Bronchial epithelial cell (primary cell): Measurements from ENCODE around the gene ANP32A. TPM values are rescaled to one million over a fixed set of nuclear protein-coding genes. Genes with fewer than 3 reads are reported as not detected.
A peak's percentile ranks its signal among the peaks of the same experiment; 100 is the strongest.
"Not testable (repeated sequence)": the region's sequence is repeated elsewhere in the genome, so short reads cannot be mapped to it uniquely, and the experiment has no call there.

Experiments
- DNase-seq: peaks from one replicate; pipeline ENCODE4 v3.0.0-alpha.2; 2010; ENCODE audit warnings: low read depth
- FAIRE-seq: peaks from 2 replicates; lab custom pipeline; 2011; peaks lifted over from hg19 to GRCh38; lab: Jason Lieb, UNC
- H3K27me3 ChIP-seq: 2 replicates; pipeline ENCODE4 v1.5.1; 2011; ENCODE audit warnings: low read length; ENCODE audit not compliant: control insufficient read depth, insufficient read depth
- H3K36me3 ChIP-seq: 2 replicates; pipeline ENCODE4 v1.5.1; 2011; ENCODE audit warnings: low read length; ENCODE audit not compliant: control insufficient read depth, insufficient read depth
- H3K4me3 ChIP-seq: 2 replicates; pipeline ENCODE4 v1.5.1; 2011; ENCODE audit warnings: mild to moderate bottlenecking, low read depth, low read length, control low read depth
- CTCF ChIP-seq: IDR thresholded peaks from 2 replicates; pipeline ENCODE4 v1.5.1; 2011; ENCODE audit warnings: mild to moderate bottlenecking, moderate library complexity, low read length, control low read depth, inconsistent platforms; ENCODE audit not compliant: insufficient read depth, severe bottlenecking
- total RNA-seq: library from RNA; depleted of rRNA; stranded (reverse); fragments of >200 nt; gene quantifications from 2 replicates; pipeline ENCODE4 v1.2.1, GENCODE V29; 2014

The ANP32A gene
- total RNA-seq = 42.6 and 44.2 TPM in 2 replicates

- H3K4me3 ChIP-seq = peak within 1 kb of the TSS; percentile 94
- no peaks in the 10 kb centered on the region for H3K27me3 ChIP-seq
- TF ChIP-seq CTCF = no peak
- no peaks in the 10 kb centered on the region for H3K36me3 ChIP-seq
- FAIRE-seq (no peak), DNase-seq (peak; percentile 67)
These were observed at the start of gene ANP32A for GRCh38 chr15:68820295-68821189. Gene ANP32A, minus strand, starts transcription at chr15:68820895. Its CDS starts 144 bp downstream, at chr15:68820751.

DNA sequence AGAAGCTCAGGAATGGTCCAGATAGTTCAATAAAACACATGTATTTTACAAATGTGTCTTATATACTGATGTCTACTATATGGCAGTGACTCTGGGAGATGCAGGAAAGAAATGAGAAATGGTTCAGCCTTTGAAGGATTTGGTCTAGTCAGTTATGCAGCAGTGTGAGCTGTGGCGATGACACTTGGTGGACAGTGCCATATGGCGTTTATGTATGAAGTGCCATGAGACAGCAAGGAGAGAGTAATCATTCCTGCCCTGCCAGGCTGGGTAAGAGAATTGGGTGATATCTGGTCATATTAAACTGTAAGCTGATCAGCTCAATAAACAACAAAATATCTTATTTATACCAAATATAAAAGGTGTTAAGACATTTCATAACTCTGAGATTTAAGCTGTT is 47.6 kb upstream of the ANP32A start:
- no peaks in the 10 kb centered on the region for H3K27me3 ChIP-seq
- FAIRE-seq = no peak

DNA sequence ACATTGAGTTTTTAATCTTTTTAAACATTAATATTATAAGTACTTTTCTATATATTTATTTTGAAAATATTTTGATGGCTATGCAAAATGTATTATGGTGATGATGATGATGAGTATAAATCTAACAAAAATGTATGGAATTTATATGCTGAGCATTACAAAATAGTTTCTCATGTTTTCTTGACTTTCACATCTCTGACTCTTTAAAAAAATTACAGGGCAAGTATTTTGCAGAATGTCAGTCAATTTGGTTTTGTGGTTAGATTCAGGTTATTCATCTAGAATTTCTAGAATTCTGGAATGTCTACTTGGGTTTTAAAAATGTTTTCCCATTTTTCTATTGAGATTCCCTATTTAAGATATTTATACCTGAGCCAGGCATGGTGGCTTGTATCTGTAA is 41.7 kb upstream of the ANP32A start:
- no peak for DNase-seq
- no peak overlapping the region for H3K4me3 ChIP-seq
- no peak for TF ChIP-seq CTCF
- FAIRE-seq = no peak
- no peaks in the 10 kb centered on the region for H3K36me3 ChIP-seq
- H3K27me3 ChIP-seq = no peaks in the 10 kb centered on the region

More for the DNA sequence above, 47.6 kb upstream of the ANP32A start:
- TF ChIP-seq CTCF = no peak
- Histone ChIP-seq H3K4me3 (no peak overlapping the region), H3K36me3 (no peaks in the 10 kb centered on the region)
- no peak for DNase-seq

DNA sequence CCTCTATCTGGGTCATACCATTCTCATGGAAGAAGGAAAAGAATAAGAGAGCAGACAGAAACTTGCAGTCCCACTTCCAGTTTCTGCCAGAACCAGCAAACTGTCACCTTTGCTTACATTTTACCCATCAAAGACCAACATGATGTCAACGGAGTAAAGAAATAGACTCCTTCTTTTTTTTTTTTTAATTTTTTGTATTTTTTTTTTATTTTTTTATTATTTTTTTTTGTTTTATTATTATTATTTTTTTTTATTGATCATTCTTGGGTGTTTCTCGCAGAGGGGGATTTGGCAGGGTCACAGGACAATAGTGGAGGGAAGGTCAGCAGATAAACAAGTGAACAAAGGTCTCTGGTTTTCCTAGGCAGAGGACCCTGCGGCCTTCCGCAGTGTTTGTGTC is 38.0 kb upstream of the ANP32A start:
- not testable (repeated sequence) for DNase-seq, H3K36me3 ChIP-seq, FAIRE-seq, H3K4me3 ChIP-seq, H3K27me3 ChIP-seq

DNA sequence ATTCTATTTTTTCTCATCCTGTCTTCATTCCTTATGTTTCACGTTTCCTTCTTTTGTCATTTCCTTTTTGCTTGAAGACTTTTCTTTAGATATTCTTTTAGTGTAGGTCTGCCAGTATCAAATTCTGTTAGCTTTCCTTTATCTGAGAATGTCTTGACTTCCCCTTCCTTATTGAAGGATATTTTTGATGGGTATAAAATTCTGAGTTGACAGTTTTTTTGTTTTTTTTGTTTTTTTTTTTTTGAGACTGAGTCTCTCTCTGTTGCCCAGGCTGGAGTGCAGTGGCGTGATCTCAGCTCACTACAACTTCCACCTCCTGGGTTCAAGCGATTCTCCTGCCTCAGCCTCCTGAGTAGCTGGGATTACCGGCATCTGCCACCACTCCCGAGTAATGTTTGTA is 36.7 kb upstream of the ANP32A start:
- not testable (repeated sequence) for FAIRE-seq, H3K27me3 ChIP-seq, DNase-seq, H3K4me3 ChIP-seq, H3K36me3 ChIP-seq

DNA sequence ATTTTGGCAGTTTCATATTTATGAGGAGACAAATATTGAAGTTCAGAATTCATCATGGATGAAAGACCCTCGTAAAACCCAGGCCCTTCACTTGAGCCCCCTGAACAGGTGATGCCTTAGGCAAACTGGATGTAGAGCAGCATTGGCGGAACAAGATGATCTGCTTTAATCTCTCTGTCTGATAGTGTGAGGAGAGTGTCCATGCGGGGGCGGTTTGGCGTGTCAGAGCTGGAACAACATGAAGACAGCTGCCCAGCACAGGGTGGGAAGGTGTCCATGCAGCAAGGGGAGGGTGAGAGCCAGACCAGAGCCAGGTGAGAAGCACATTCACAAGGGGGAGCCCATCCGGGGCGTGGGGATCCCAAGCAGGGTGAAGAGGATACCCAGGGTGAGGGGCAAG is 31.8 kb upstream of the ANP32A start:
- no peak for TF ChIP-seq CTCF
- FAIRE-seq (no peak), DNase-seq (no peak)
- peaks cover 2% of the 10 kb centered on the region for H3K27me3 ChIP-seq
- no peak overlapping the region for H3K4me3 ChIP-seq
- H3K36me3 ChIP-seq = no peaks in the 10 kb centered on the region
